ENCODE results near the gene FOXP4.

The FOXP4 gene

DNA sequence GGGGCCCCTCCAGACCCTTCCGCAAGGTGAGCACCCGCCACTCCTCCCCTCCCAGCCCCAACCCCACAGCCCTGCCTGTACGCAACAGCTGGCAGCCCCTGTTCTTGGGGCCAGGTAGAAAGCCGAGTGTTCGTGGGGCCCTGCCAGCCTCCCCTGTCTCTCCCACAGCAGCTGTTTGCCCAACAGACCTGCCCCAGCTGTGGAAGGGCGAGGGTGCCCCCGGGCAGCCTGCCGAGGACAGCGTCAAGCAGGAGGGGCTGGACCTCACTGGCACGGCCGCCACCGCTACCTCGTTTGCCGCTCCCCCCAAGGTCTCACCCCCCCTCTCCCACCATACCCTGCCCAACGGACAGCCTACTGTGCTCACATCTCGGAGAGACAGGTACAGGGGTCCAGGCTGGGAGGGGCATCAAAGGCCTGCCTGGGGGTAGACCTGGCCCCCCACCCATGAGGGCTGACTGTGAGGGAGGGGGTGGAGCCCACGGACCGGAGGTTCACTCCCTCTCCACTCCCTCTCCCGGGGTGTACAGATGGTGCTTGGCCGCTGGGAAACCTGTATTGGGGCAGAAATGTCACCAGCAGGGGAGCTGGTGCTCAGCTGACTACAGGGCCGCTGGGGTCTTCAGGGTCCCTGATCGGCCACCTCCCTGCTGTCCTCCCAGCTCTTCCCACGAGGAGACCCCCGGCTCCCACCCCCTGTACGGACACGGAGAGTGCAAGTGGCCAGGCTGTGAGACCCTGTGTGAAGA, 41.1 kb downstream of the FOXP4 start:
- Histone ChIP-seq H3K4me3 (ENCODE audit: low read depth, low read length) (no peak overlapping the region), H3K9me3 (ENCODE audit: control insufficient read depth, insufficient read depth, low read length) (no peaks in the 10 kb centered on the region), H3K36me3 (ENCODE audit: control insufficient read depth, insufficient read depth, low read length) (peaks cover 14% of the 10 kb centered on the region), H3K27ac (ENCODE audit: low read depth, low read length) (no peak overlapping the region), H3K27me3 (ENCODE audit: control insufficient read depth, insufficient read depth, low read length) (peaks cover 7% of the 10 kb centered on the region), H3K9ac (ENCODE audit: low read depth, low read length) (no peak overlapping the region), H3K4me1 (ENCODE audit: control insufficient read depth, insufficient read depth, low read length) (peaks cover 27% of the 10 kb centered on the region)

DNA sequence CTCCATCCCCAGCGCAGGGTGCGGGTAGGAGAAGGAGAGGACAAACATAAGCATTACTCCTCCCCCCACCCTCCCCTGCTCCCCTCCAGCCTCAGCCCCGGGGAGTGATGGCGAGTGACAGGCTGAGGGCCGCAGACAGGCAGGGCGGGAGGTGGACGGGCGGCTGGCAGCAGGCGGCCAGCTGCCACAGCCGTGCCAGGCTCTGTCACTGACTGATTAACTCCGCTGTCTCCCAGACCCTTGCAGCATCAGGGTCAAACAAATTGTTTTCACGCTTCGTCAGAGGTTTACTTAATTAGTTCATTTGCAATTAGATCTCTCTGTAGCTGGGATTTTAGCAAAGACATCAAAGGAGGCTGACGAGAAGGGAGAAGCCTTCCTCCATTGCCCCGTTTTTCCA, 41.9 kb downstream of the FOXP4 start:
- peaks cover 7% of the 10 kb centered on the region for H3K27me3 ChIP-seq (ENCODE audit: control insufficient read depth, insufficient read depth, low read length)
- H3K4me1 ChIP-seq (ENCODE audit: control insufficient read depth, insufficient read depth, low read length): peaks cover 25% of the 10 kb centered on the region
- peaks cover 14% of the 10 kb centered on the region for H3K36me3 ChIP-seq (ENCODE audit: control insufficient read depth, insufficient read depth, low read length)
- H3K4me3 ChIP-seq (ENCODE audit: low read depth, low read length): no peak overlapping the region
- H3K27ac ChIP-seq (ENCODE audit: low read depth, low read length): no peak overlapping the region
- H3K9me3 ChIP-seq (ENCODE audit: control insufficient read depth, insufficient read depth, low read length): no peaks in the 10 kb centered on the region
- no peak overlapping the region for H3K9ac ChIP-seq (ENCODE audit: low read depth, low read length)

DNA sequence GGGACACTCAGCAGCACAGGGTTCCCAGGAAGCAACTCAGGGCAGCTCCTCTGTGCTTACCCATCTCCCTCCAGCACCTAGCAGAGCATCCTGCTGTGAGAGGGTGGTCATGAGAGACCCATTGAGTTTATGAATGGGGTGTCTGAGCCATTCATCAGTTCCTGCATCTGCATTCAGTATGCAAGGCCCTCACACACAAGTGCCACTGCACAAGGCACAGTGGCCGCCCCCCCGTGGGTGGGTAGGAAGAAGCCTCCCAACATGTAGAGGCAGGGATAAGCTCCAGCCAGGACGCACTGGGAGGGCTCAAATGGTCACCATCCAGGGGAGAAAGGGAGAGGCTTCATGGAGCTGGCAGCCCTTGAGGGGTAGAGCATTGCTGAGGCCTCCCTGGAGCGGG, 43.0 kb downstream of the FOXP4 start:
- Histone ChIP-seq H3K4me3 (ENCODE audit: low read depth, low read length) (no peak overlapping the region), H3K27me3 (ENCODE audit: control insufficient read depth, insufficient read depth, low read length) (peaks cover 7% of the 10 kb centered on the region), H3K36me3 (ENCODE audit: control insufficient read depth, insufficient read depth, low read length) (peaks cover 14% of the 10 kb centered on the region), H3K9ac (ENCODE audit: low read depth, low read length) (no peak overlapping the region), H3K27ac (ENCODE audit: low read depth, low read length) (no peak overlapping the region), H3K9me3 (ENCODE audit: control insufficient read depth, insufficient read depth, low read length) (no peaks in the 10 kb centered on the region), H3K4me1 (ENCODE audit: control insufficient read depth, insufficient read depth, low read length) (peaks cover 18% of the 10 kb centered on the region)

DNA sequence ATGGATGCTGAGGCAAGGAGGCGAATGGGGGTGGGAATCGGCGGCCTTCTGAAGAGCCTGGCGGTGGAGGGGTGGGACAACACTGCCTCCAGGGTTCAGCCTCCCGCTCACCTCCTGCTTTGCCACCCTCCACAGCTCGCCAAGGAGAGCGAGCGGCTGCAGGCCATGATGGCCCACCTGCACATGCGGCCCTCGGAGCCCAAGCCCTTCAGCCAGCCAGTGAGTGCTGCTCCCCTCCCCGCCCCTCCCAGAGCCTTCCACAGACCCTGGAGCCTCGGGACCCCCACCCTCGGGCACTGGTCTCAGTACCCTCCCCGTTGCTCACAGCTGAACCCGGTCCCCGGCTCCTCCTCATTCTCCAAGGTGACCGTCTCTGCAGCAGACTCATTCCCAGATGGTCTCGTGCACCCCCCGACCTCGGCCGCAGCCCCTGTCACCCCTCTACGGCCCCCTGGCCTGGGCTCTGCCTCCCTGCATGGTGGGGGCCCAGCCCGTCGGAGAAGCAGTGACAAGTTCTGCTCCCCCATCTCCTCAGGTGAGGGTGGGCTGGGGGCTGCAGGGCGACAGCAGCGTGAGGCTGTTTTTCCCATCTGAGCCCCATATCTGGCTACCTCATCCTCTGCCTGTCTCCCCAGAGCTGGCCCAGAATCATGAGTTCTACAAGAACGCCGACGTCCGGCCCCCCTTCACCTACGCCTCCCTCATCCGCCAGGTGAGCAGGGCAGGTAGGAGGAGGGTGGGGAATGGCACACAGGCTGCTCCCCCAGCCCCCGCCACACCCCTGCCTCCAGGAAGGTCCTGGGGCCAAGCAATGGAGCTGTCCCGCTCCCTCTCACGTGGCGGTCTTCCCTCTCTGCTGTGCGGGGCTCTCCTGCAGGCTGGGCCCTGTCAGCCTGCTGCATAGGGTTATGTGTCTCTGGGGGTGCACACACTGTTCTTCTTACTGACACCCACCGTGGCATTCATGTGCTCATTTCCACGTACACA, 43.7 kb downstream of the FOXP4 start:
- Histone ChIP-seq H3K4me3 (ENCODE audit: low read depth, low read length) (no peak overlapping the region), H3K9ac (ENCODE audit: low read depth, low read length) (no peak overlapping the region), H3K27ac (ENCODE audit: low read depth, low read length) (no peak overlapping the region), H3K36me3 (ENCODE audit: control insufficient read depth, insufficient read depth, low read length) (peaks cover 14% of the 10 kb centered on the region), H3K9me3 (ENCODE audit: control insufficient read depth, insufficient read depth, low read length) (no peaks in the 10 kb centered on the region), H3K27me3 (ENCODE audit: control insufficient read depth, insufficient read depth, low read length) (peaks cover 7% of the 10 kb centered on the region), H3K4me1 (ENCODE audit: control insufficient read depth, insufficient read depth, low read length) (peaks cover 13% of the 10 kb centered on the region)

DNA sequence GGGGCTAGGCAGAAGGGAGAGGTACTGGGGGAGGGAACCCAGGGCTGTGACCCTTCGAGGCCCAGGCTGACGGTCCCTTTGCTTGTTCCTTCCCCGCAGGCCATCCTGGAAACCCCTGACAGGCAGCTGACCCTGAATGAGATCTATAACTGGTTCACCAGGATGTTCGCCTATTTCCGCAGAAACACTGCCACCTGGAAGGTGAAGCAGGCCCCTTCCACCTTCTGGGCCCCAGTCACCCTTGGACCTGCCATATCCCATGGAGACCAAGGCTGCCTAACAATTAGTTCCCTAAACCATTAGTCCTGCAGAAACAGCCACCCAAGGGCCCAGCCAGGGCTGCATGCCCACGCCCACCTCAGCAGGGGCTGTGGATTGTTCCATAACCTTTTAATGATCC, 44.9 kb downstream of the FOXP4 start:
- H3K27me3 ChIP-seq (ENCODE audit: control insufficient read depth, insufficient read depth, low read length): peaks cover 7% of the 10 kb centered on the region
- H3K9me3 ChIP-seq (ENCODE audit: control insufficient read depth, insufficient read depth, low read length): no peaks in the 10 kb centered on the region
- peaks cover 8% of the 10 kb centered on the region for H3K4me1 ChIP-seq (ENCODE audit: control insufficient read depth, insufficient read depth, low read length)
- H3K9ac ChIP-seq (ENCODE audit: low read depth, low read length): no peak overlapping the region
- peaks cover 14% of the 10 kb centered on the region for H3K36me3 ChIP-seq (ENCODE audit: control insufficient read depth, insufficient read depth, low read length)
- no peak overlapping the region for H3K4me3 ChIP-seq (ENCODE audit: low read depth, low read length)
- no peak overlapping the region for H3K27ac ChIP-seq (ENCODE audit: low read depth, low read length)

DNA sequence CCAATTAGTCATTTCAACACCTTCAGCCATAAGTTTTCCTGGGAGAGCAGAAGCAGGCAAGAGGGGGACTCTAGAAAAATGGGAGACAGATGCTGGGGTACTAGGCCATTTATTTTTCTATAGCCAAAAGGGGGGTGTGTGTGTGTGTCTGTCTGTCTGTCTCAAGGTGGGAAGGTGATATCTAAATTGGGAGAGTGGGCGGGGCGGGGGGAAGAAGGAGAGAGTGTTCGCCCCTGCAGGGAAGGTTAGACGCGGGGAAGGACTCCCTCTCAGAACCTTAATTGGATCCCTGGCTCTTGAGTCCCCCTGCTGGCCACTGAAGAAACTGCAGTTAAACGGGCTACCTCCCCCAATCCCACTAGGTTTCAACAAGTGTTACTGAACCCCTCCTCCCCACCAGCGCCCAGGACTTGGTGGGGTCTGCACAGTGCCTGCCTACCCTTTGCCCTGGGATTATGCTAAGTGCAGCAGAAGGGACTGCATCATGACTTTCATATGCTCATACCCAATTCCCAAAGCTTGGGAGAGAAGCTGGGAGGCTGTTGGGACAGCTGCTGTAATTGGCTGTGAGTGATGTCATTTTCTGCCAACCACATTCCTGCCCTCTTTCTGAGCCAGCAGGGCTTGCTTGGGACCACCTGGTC, 45.8 kb downstream of the FOXP4 start:
- no peaks in the 10 kb centered on the region for H3K9me3 ChIP-seq (ENCODE audit: control insufficient read depth, insufficient read depth, low read length)
- H3K4me1 ChIP-seq (ENCODE audit: control insufficient read depth, insufficient read depth, low read length): peaks cover 8% of the 10 kb centered on the region
- no peak overlapping the region for H3K4me3 ChIP-seq (ENCODE audit: low read depth, low read length)
- peaks cover 7% of the 10 kb centered on the region for H3K27me3 ChIP-seq (ENCODE audit: control insufficient read depth, insufficient read depth, low read length)
- no peak overlapping the region for H3K9ac ChIP-seq (ENCODE audit: low read depth, low read length)
- peaks cover 14% of the 10 kb centered on the region for H3K36me3 ChIP-seq (ENCODE audit: control insufficient read depth, insufficient read depth, low read length)
- no peak overlapping the region for H3K27ac ChIP-seq (ENCODE audit: low read depth, low read length)

DNA sequence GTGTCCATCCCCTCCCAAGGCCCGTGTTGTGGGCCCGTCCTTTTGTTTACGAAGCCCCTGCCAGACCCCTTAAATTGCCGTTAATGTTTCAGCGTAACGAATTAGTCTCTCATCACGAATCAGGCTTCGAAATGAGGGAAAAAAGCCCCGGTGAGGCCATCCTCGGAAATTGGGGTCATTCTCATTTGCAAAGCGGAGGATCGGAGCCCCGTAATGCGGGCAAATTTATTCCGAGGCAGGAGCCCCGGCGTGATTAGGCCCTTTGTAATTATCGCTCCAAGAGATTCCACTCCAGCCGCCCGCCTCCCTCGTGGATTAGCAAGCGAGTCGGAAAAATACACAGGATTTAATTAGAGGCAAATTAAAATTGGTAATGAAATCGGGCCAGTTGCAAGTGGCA, 47.2 kb downstream of the FOXP4 start:
- Histone ChIP-seq H3K27me3 (ENCODE audit: control insufficient read depth, insufficient read depth, low read length) (peaks cover 4% of the 10 kb centered on the region), H3K4me3 (ENCODE audit: low read depth, low read length) (no peak overlapping the region), H3K9ac (ENCODE audit: low read depth, low read length) (no peak overlapping the region), H3K36me3 (ENCODE audit: control insufficient read depth, insufficient read depth, low read length) (peaks cover 14% of the 10 kb centered on the region), H3K27ac (ENCODE audit: low read depth, low read length) (no peak overlapping the region), H3K4me1 (ENCODE audit: control insufficient read depth, insufficient read depth, low read length) (peaks cover 6% of the 10 kb centered on the region; the same call in 1 of the 2 replicates), H3K9me3 (ENCODE audit: control insufficient read depth, insufficient read depth, low read length) (no peaks in the 10 kb centered on the region)

DNA sequence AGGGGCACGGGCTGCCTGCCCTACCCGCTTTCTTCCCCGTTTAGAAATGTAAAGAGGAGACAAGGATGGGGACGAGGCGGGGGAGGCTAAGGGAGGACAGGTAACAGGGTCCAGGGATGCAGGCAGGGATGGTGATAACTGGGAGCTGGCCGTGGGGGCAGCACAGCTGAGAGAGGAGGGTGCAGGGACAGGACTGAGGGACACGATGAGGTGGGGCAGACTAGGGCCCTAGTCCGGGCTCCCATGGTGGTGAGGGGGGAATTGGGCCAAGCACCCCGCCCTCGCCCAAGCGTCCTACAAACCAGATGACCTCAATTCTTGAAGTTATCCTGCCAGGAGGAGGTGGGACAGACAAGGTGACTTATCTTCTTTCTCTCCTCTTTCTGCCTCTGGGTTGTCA, 47.7 kb downstream of the FOXP4 start:
- Histone ChIP-seq H3K27ac (ENCODE audit: low read depth, low read length) (no peak overlapping the region), H3K9ac (ENCODE audit: low read depth, low read length) (no peak overlapping the region), H3K9me3 (ENCODE audit: control insufficient read depth, insufficient read depth, low read length) (no peaks in the 10 kb centered on the region), H3K4me1 (ENCODE audit: control insufficient read depth, insufficient read depth, low read length) (peaks cover 6% of the 10 kb centered on the region; the same call in 1 of the 2 replicates), H3K4me3 (ENCODE audit: low read depth, low read length) (no peak overlapping the region), H3K36me3 (ENCODE audit: control insufficient read depth, insufficient read depth, low read length) (peaks cover 10% of the 10 kb centered on the region), H3K27me3 (ENCODE audit: control insufficient read depth, insufficient read depth, low read length) (peaks cover 4% of the 10 kb centered on the region)

DNA sequence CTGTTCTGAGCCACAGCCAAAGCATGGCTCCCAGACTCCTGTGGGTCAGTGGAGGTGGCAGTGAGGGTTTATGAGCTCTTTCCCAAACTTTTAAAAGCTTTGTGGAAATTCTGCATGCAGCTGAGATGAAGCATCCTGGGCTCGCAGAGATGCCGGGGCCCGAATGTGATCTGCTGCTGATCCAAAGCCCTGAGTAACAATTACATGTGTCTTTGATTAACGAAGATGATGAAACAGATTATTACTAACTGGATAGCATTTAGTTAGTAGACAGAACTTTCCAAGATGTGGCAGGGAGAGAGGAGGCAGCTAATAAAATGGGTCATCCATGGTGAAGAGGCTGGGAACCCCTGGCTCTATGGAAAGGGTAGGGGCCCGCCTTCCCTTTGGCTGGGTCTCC, 48.1 kb downstream of the FOXP4 start:
- Histone ChIP-seq H3K9me3 (ENCODE audit: control insufficient read depth, insufficient read depth, low read length) (no peaks in the 10 kb centered on the region), H3K9ac (ENCODE audit: low read depth, low read length) (no peak overlapping the region), H3K4me1 (ENCODE audit: control insufficient read depth, insufficient read depth, low read length) (peaks cover 6% of the 10 kb centered on the region; the same call in 1 of the 2 replicates), H3K27me3 (ENCODE audit: control insufficient read depth, insufficient read depth, low read length) (peaks cover 4% of the 10 kb centered on the region), H3K27ac (ENCODE audit: low read depth, low read length) (no peak overlapping the region), H3K36me3 (ENCODE audit: control insufficient read depth, insufficient read depth, low read length) (peaks cover 5% of the 10 kb centered on the region; the same call in 1 of the 2 replicates), H3K4me3 (ENCODE audit: low read depth, low read length) (no peak overlapping the region)

DNA sequence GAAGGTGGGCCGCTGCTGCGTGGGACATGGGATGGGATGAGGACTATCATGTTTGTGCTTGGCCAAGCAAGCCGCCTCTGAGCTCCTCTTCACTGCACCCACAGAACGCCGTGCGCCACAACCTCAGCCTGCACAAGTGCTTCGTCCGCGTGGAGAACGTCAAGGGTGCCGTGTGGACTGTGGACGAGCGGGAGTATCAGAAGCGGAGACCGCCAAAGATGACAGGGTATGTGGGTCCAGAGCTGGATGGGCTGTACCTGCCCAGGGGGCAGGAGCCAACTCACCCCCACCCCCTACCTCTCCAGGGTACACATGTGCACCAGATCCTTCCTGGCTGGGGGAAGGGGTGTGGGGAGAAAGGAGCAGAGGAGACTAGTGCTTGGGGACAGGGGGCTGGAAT, 48.6 kb downstream of the FOXP4 start:
- H3K4me3 ChIP-seq (ENCODE audit: low read depth, low read length): no peak overlapping the region
- peaks cover 5% of the 10 kb centered on the region; the same call in 1 of the 2 replicates for H3K36me3 ChIP-seq (ENCODE audit: control insufficient read depth, insufficient read depth, low read length)
- H3K9me3 ChIP-seq (ENCODE audit: control insufficient read depth, insufficient read depth, low read length): no peaks in the 10 kb centered on the region
- no peak overlapping the region for H3K27ac ChIP-seq (ENCODE audit: low read depth, low read length)
- H3K4me1 ChIP-seq (ENCODE audit: control insufficient read depth, insufficient read depth, low read length): peaks cover 6% of the 10 kb centered on the region
- peaks cover 4% of the 10 kb centered on the region for H3K27me3 ChIP-seq (ENCODE audit: control insufficient read depth, insufficient read depth, low read length)
- no peak overlapping the region for H3K9ac ChIP-seq (ENCODE audit: low read depth, low read length)

All from HUES48 (cell line).